ENCODE measurements around the gene CSTPP1. TPM values are rescaled to one million over a fixed set of nuclear protein-coding genes. Genes with fewer than 3 reads are reported as not detected.

Gene CSTPP1
- total and polyA plus RNA-seq, 2 of the 8 experiments (the other 6 are each of a cell fraction or from before 2014, with no cell fraction given), result 24.2 to 28.7 TPM

DNA sequence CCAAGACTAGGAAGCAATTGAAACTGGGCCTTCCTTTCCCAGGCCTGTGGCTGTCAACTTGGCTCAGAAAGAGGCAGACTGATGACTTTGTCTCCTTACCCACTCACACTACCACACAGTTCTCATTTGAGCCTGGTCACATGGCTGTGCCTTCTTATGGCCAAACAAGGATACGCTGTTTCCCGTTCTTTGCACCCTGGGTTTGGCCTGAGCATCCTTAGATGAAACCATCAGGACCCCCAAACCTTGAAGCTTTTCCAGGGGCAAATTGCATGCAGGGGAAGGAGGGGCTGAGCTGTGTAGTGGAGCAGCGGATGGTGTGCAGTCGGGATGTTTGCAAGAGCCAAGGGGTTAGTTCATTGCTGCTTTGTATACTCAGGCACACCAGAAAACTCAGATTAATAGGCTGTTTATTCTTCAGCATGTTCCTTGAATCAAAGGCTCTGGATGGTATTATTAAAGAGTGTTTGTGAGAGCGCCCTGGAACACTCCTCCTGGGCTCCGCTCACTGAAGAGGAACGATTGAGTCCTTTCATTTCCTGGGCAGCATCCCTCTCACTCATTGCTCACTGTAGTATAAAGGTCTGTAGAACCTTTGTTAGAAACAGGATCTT lies 170.3 kb downstream of the CSTPP1 start (continued):
- TF ChIP-seq SAP30 (IDR thresholded peaks at IDR 0.05; ENCODE audit: insufficient read depth, insufficient replicate concordance, low read length) (no peak), RFX5 (IDR thresholded peaks at IDR 0.05; ENCODE audit: borderline replicate concordance, low read depth, low read length) (no peak), RAD21 (IDR thresholded peaks at IDR 0.05 in 1 of 2, conservative IDR thresholded peaks at IDR 0.05 in 1 of 2; ENCODE audit: low read depth in 2 of 2, low read length in 2 of 2) (no peak), HDAC2 (IDR thresholded peaks at IDR 0.05; ENCODE audit: borderline replicate concordance in 1 of 2, low read depth in 2 of 2, low read length in 2 of 2) (no peak), SUZ12 (IDR thresholded peaks at IDR 0.05; ENCODE audit: low read length) (no peak), SIN3A (conservative IDR thresholded peaks at IDR 0.05 in 1 of 2, IDR thresholded peaks at IDR 0.05 in 1 of 2; ENCODE audit: low read depth in 1 of 2, low read length in 2 of 2) (no peak), CREB1 (IDR thresholded peaks at IDR 0.05) (no peak)
